Fibroblast of peridontal ligament (primary cell): ENCODE data around the gene PUS10.
A peak's percentile ranks its signal among the peaks of the same experiment; 100 is the strongest.

Experiments used
- DNase-seq: peaks from one replicate; pipeline ENCODE4 v3.0.0-alpha.2; 2010; ENCODE audit errors: extremely low read depth

Gene PUS10

GRCh38 chr2:60972889-60973656, 45.0 kb downstream of the PUS10 start:
- DNase-seq: no peak

- DNase-seq: no peak
These were observed 51.3 kb downstream of the PUS10 start for GRCh38 chr2:60966507-60967405.

- no peak for DNase-seq
These were observed 52.6 kb downstream of the PUS10 start for GRCh38 chr2:60965499-60965785.

GRCh38 chr2:60964651-60965498, 53.2 kb downstream of the PUS10 start:
- DNase-seq: no peak

GRCh38 chr2:60963190-60963589, 54.9 kb downstream of the PUS10 start:
- DNase-seq: no peak

GRCh38 chr2:60962528-60962927, 55.5 kb downstream of the PUS10 start:
- DNase-seq: no peak

- DNase-seq: peak; percentile 62
These were observed 56.6 kb downstream of the PUS10 start for GRCh38 chr2:60961457-60961856.

GRCh38 chr2:60960706-60961105, 57.3 kb downstream of the PUS10 start:
- no peak for DNase-seq

GRCh38 chr2:60959501-60959900, 58.6 kb downstream of the PUS10 start:
- DNase-seq: no peak

- DNase-seq: peak; percentile 31
These were observed 59.3 kb downstream of the PUS10 start for GRCh38 chr2:60958800-60959199.

- DNase-seq: peak; percentile 68
These were observed 59.7 kb downstream of the PUS10 start for GRCh38 chr2:60958361-60958760.

- DNase-seq: no peak
These were observed 60.4 kb downstream of the PUS10 start for GRCh38 chr2:60957643-60958042.

- DNase-seq: no peak
These were observed 60.8 kb downstream of the PUS10 start for GRCh38 chr2:60957224-60957623.

GRCh38 chr2:60954139-60954538, 63.9 kb downstream of the PUS10 start:
- no peak for DNase-seq

GRCh38 chr2:60948926-60949579, 69.0 kb downstream of the PUS10 start:
- peak; percentile 40 for DNase-seq

- DNase-seq: no peak
These were observed 69.9 kb downstream of the PUS10 start for GRCh38 chr2:60948161-60948560.

GRCh38 chr2:60947056-60947455, 71.0 kb downstream of the PUS10 start:
- no peak for DNase-seq

- no peak for DNase-seq
These were observed 72.7 kb downstream of the PUS10 start for GRCh38 chr2:60945341-60945740.

- no peak for DNase-seq
These were observed 78.4 kb downstream of the PUS10 start for GRCh38 chr2:60939622-60940021.

- no peak for DNase-seq
These were observed 79.8 kb downstream of the PUS10 start for GRCh38 chr2:60938301-60938700.

- DNase-seq: no peak
These were observed 81.3 kb downstream of the PUS10 start for GRCh38 chr2:60936757-60937156.
